CD8-positive, alpha-beta memory T cell (primary cell): ENCODE data around the gene ZNF526. TPM values are rescaled to one million over a fixed set of nuclear protein-coding genes. Genes with fewer than 3 reads are reported as not detected.

Experiments used
- CTCF ChIA-PET: fragments of 350-600 bp; sonication (Branson Sonifier 250); formaldehyde crosslinking; loops from one replicate; lab custom pipeline; 2021; ENCODE audit warnings: antibody characterized with exemption; lab: Charles Lee
- POLR2A ChIA-PET: fragments of 350-600 bp; sonication (Branson Sonifier 250); formaldehyde crosslinking; loops from one replicate; lab custom pipeline; 2021; ENCODE audit warnings: antibody characterized with exemption; lab: Charles Lee
- DNase-seq, 5 donors: peaks; one replicate each; pipeline versions ENCODE4 v3.0.0 to v3.0.0-alpha.2; 2020 to 2022; ENCODE audit warnings: mixed read lengths in 1 of 5
- H3K27ac ChIP-seq: one replicate; pipeline ENCODE4 v1.7.0; 2013; ENCODE audit warnings: low read depth, mild to moderate bottlenecking, low read length, moderate library complexity
- H3K27me3 ChIP-seq: 2 replicates; pipeline ENCODE4 v1.7.0; 2013; ENCODE audit warnings: low read length, mild to moderate bottlenecking; ENCODE audit not compliant: insufficient read depth, poor library complexity, severe bottlenecking
- H3K36me3 ChIP-seq: 2 replicates; pipeline ENCODE4 v1.7.0; 2013; ENCODE audit warnings: mild to moderate bottlenecking, low read length, moderate library complexity; ENCODE audit not compliant: insufficient read depth
- H3K4me1 ChIP-seq: 2 replicates; pipeline ENCODE4 v1.7.0; 2013; ENCODE audit warnings: mild to moderate bottlenecking, low read length, moderate library complexity; ENCODE audit not compliant: insufficient read depth
- H3K4me3 ChIP-seq: 2 replicates; pipeline ENCODE4 v1.7.0; 2013; ENCODE audit warnings: mild to moderate bottlenecking, low read length
- H3K9me3 ChIP-seq: 2 replicates; pipeline ENCODE4 v1.7.0; 2013; ENCODE audit warnings: mild to moderate bottlenecking, low read length
- H3K27ac Mint-ChIP-seq, 8 donors: one replicate each; pipeline ENCODE4 v1.8.0; 2020 to 2021; ENCODE audit warnings: mixed read lengths in 8 of 8, mild to moderate bottlenecking in 6 of 8, inconsistent platforms in 3 of 8, moderate library complexity in 3 of 8
- H3K27me3 Mint-ChIP-seq, 2 donors: one replicate each; pipeline ENCODE4 v1.8.0; 2020 to 2021; ENCODE audit warnings: mixed read lengths in 2 of 2, mild to moderate bottlenecking in 1 of 2, moderate library complexity in 1 of 2
- H3K36me3 Mint-ChIP-seq, 3 donors: one replicate each; pipeline ENCODE4 v1.8.0; 2020 to 2021; ENCODE audit warnings: mixed read lengths in 3 of 3, inconsistent platforms in 1 of 3, mild to moderate bottlenecking in 1 of 3
- H3K4me1 Mint-ChIP-seq, 3 donors: one replicate each; pipeline ENCODE4 v1.8.0; 2020 to 2021; ENCODE audit warnings: mixed read lengths in 3 of 3, inconsistent platforms in 1 of 3, mild to moderate bottlenecking in 1 of 3
- H3K4me3 Mint-ChIP-seq, 7 donors: one replicate each; pipeline ENCODE4 v1.8.0; 2020 to 2021; ENCODE audit warnings: mixed read lengths in 7 of 7, mild to moderate bottlenecking in 6 of 7, moderate library complexity in 4 of 7, inconsistent platforms in 2 of 7
- H3K9me3 Mint-ChIP-seq, 5 donors: one replicate each; pipeline ENCODE4 v1.8.0; 2020 to 2022; ENCODE audit warnings: mixed read lengths in 5 of 5, mild to moderate bottlenecking in 3 of 5, moderate library complexity in 2 of 5, inconsistent platforms in 1 of 5
- polyA plus RNA-seq: library from polyadenylated mRNA; unstranded; fragments of 300-500 nt; fragmentation: Illumina TruSeq; gene quantifications from one replicate; pipeline ENCODE4 v1.2.3, GENCODE V29; 2021
- total RNA-seq, 2 experiments: library from RNA; stranded (reverse); gene quantifications; one replicate each; pipeline ENCODE4 v1.2.3, GENCODE V29; 2021

The ZNF526 gene
- total and polyA plus RNA-seq, 3 experiments from 2014 or later = 9.0 to 20.5 (median 18.4) TPM

DNA sequence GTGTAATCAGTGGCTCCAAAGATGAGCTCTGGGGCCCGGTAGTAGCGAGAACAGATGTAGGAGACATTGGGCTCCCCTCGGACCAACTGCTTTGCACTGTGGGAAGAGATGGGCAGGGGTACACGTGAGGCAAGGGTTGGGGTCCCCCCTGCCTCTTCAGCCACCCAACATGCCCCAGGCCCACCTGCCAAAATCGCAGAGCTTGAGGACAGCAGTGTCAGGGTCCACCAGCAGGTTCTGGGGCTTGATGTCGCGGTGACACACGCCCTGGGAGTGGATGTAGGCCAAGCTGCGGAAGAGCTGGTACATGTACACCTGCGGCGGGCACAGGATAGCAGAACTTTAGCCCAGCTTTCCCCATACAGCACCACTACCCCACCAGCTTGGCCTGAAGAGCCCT, 14.3 kb downstream of the ZNF526 start:
- Histone ChIP-seq H3K4me1 (peaks cover 3% of the 10 kb centered on the region), H3K36me3 (peaks cover 28% of the 10 kb centered on the region), H3K27ac (no peak overlapping the region), H3K4me3 (no peak overlapping the region), H3K27me3 (no peaks in the 10 kb centered on the region), H3K9me3 (no peaks in the 10 kb centered on the region)
- H3K36me3 Mint-ChIP-seq = peaks cover 0 to 77% (median 10%) of the 10 kb centered on the region in 3 donors
- H3K27me3 Mint-ChIP-seq = no peaks in the 10 kb centered on the region
- CTCF ChIA-PET = interaction anchor here (0.9 to 1.6 kb wide), 5 partner anchors 9 to 189 kb away, joined by 3 to 4 read pairs (median 3); partner anchors contain the start of gene GSK3A
- H3K4me1 Mint-ChIP-seq = peaks cover 12 to 22% (median 19%) of the 10 kb centered on the region in 3 donors
- no peaks in the 10 kb centered on the region for H3K9me3 Mint-ChIP-seq
- POLR2A ChIA-PET = interaction anchor here (0.8 kb wide), 1 partner anchor 13 kb away, joined by 3 read pairs; no protein-coding TSS in a partner anchor
- peak overlapping the region in 2 of 8 donors; percentile 68 to 88 for H3K27ac Mint-ChIP-seq
- no peak overlapping the region for H3K4me3 Mint-ChIP-seq
- no peak for DNase-seq

- ChIA-PET POLR2A (interaction anchor here (0.8 kb wide), 1 partner anchor 36 kb away, joined by 3 read pairs; no protein-coding TSS in a partner anchor), CTCF (interaction anchor here (1.6 kb wide), 1 partner anchor 44 kb away, joined by 4 read pairs; no protein-coding TSS in a partner anchor)
- H3K4me3 Mint-ChIP-seq = no peak overlapping the region
- H3K27ac ChIP-seq = no peak overlapping the region
- peak overlapping the region in 3 of 8 donors; percentile 30 to 92 (median 54) for H3K27ac Mint-ChIP-seq
- H3K4me3 ChIP-seq = no peak overlapping the region
- no peaks in the 10 kb centered on the region for H3K27me3 ChIP-seq
- peaks cover 0 to 77% (median 8%) of the 10 kb centered on the region in 3 donors for H3K36me3 Mint-ChIP-seq
- no peaks in the 10 kb centered on the region for H3K27me3 Mint-ChIP-seq
- DNase-seq = no peak
- peaks cover 15 to 25% (median 21%) of the 10 kb centered on the region in 3 donors for H3K4me1 Mint-ChIP-seq
- H3K36me3 ChIP-seq = peaks cover 30% of the 10 kb centered on the region
- no peaks in the 10 kb centered on the region for H3K9me3 Mint-ChIP-seq
- no peaks in the 10 kb centered on the region for H3K9me3 ChIP-seq
- H3K4me1 ChIP-seq = peaks cover 10% of the 10 kb centered on the region
Observed at GRCh38 chr19:42235181-42235580, 15.1 kb downstream of the ZNF526 start.

DNA sequence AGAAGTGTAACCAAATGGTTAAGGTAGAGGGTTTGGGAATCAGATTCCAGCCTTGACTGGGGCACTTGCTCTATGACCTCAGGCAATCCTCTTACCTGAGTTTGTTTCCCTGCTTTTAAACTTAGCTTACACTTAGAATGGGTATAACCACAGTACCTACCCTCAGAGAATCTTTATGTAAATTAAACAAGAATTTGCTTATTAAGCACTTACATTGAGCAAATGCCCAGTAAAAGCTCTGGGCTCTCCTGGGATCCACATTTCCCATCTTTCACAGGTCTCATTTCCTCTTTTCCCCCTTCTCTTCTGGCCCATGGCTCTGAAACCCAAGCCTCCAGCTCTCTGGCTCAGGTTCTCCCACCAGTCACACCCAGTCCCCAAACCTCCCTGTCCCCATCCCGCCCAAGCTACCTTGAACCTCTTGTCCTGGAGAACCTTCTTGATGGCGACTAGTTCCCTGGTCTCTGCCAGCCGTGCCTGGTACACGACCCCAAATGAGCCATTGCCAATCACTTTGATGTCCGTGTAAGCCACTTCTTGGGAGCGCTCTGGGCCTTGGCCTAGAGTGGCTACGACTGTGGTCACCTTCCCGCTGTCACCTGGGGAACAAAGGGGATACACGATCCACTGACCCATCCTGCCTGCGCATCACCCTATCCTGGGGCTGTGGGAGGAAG, 19.6 kb downstream of the ZNF526 start:
- Histone ChIP-seq H3K27me3 (no peaks in the 10 kb centered on the region), H3K9me3 (no peaks in the 10 kb centered on the region), H3K4me3 (no peak overlapping the region), H3K27ac (no peak overlapping the region), H3K4me1 (peaks cover 39% of the 10 kb centered on the region), H3K36me3 (peaks cover 15% of the 10 kb centered on the region)
- no peaks in the 10 kb centered on the region for H3K9me3 Mint-ChIP-seq
- H3K27ac Mint-ChIP-seq = peak overlapping the region; percentile 23 to 88 (median 62)
- H3K4me3 Mint-ChIP-seq = peak overlapping the region in 3 of 7 donors; percentile 39 to 85 (median 85)
- peaks cover 0 to 53% (median 4%) of the 10 kb centered on the region in 3 donors for H3K36me3 Mint-ChIP-seq
- no peaks in the 10 kb centered on the region for H3K27me3 Mint-ChIP-seq
- H3K4me1 Mint-ChIP-seq = peaks cover 44 to 58% (median 51%) of the 10 kb centered on the region in 3 donors
- DNase-seq = no peak
- ChIA-PET CTCF (interaction anchor here (1.0 to 2.5 kb wide), 4 partner anchors 13 to 131 kb away, joined by 3 to 9 read pairs (median 4); partner anchors contain the start of gene POU2F2), POLR2A (interaction anchor here (0.8 kb wide), 1 partner anchor 22 kb away, joined by 3 read pairs; the partner anchor contains the start of gene DEDD2)

GRCh38 chr19:42241279-42241678, 21.2 kb downstream of the ZNF526 start:
- peak overlapping the region; percentile 62 for H3K4me3 ChIP-seq
- POLR2A ChIA-PET = interaction anchor here (0.7 to 2.1 kb wide), 5 partner anchors 12 to 31 kb away, joined by 3 to 5 read pairs (median 4); no protein-coding TSS in a partner anchor
- no peaks in the 10 kb centered on the region for H3K9me3 ChIP-seq
- H3K27me3 ChIP-seq = no peaks in the 10 kb centered on the region
- H3K4me1 Mint-ChIP-seq = peaks cover 49 to 67% (median 56%) of the 10 kb centered on the region in 3 donors
- peaks cover 0 to 2% of the 10 kb centered on the region in 2 donors for H3K27me3 Mint-ChIP-seq
- H3K4me3 Mint-ChIP-seq = peak overlapping the region; percentile 82 to 95 (median 86)
- peaks cover 43% of the 10 kb centered on the region for H3K4me1 ChIP-seq
- peak overlapping the region; percentile 80 for H3K27ac ChIP-seq
- H3K27ac Mint-ChIP-seq = peak overlapping the region; percentile 80 to 96 (median 92)
- DNase-seq = no peak
- no peaks in the 10 kb centered on the region for H3K9me3 Mint-ChIP-seq
- peaks cover 5% of the 10 kb centered on the region for H3K36me3 ChIP-seq
- CTCF ChIA-PET = interaction anchor here (0.9 to 8.6 kb wide), 6 partner anchors 21 to 197 kb away, joined by 3 to 72 read pairs (median 10); partner anchors contain the start of genes POU2F2 and ZNF526
- peaks cover 0 to 39% (median 5%) of the 10 kb centered on the region in 3 donors for H3K36me3 Mint-ChIP-seq

DNA sequence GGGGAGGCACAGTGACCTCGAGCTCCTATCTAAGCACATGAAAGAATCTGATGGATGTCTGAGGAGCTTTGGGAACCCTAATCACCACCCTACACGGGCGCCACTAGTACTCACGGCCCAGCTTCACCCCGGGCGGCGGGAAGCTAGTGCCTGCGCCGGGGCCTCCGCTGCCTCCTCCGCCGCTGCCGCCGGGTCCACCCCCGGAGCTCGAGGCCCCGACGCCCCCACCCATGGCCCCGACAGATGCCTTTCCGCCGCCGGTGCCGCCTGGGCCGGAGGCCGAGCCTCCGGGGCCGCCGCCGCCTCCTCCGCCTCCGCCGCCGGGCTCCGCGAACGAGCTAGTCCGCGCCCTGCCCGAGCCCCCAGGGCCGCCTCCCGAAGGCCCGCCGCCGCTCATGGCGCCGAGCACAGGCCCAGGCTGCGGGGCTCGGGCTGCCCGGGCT, 22.0 kb downstream of the ZNF526 start:
- Mint-ChIP-seq H3K27ac (peak overlapping the region; percentile 80 to 96 (median 92)), H3K4me1 (peaks cover 49 to 65% (median 51%) of the 10 kb centered on the region in 3 donors), H3K9me3 (no peaks in the 10 kb centered on the region), H3K27me3 (peaks cover 0 to 2% of the 10 kb centered on the region in 2 donors), H3K4me3 (peak overlapping the region; percentile 82 to 95 (median 86)), H3K36me3 (peaks cover 0 to 31% (median 5%) of the 10 kb centered on the region in 3 donors)
- DNase-seq = no peak
- H3K9me3 ChIP-seq = no peaks in the 10 kb centered on the region
- H3K36me3 ChIP-seq = peaks cover 5% of the 10 kb centered on the region
- H3K4me3 ChIP-seq = peak overlapping the region; percentile 62
- H3K27ac ChIP-seq = peak overlapping the region; percentile 80
- H3K27me3 ChIP-seq = no peaks in the 10 kb centered on the region
- ChIA-PET POLR2A (interaction anchor here (0.5 to 3.9 kb wide), 16 partner anchors 11 to 123 kb away, joined by 3 to 26 read pairs (median 6); partner anchors contain the start of genes CIC, DEDD2, POU2F2 and ZNF526), CTCF (interaction anchor here (0.9 to 8.6 kb wide), 13 partner anchors 8 to 133 kb away, joined by 3 to 72 read pairs (median 7); partner anchors contain the start of genes POU2F2 and ZNF526)
- peaks cover 43% of the 10 kb centered on the region for H3K4me1 ChIP-seq

- peak within 1 kb of the TSS; percentile 81 for H3K4me3 ChIP-seq
- peaks cover 0 to 2% of the 10 kb centered on the region in 2 donors for H3K27me3 Mint-ChIP-seq
Observed at GRCh38 chr19:42242512-42243409, 22.6 kb downstream of the ZNF526 start, which contains the start of gene GSK3A. Gene GSK3A, minus strand, starts transcription at chr19:42242602. Its CDS starts 137 bp downstream, at chr19:42242465.

More at GRCh38 chr19:42242512-42243409, 22.6 kb downstream of the ZNF526 start, which contains the start of gene GSK3A:
- peak; percentile 92 to 98 (median 97) for DNase-seq
- Histone ChIP-seq H3K27ac (peak within 1 kb of the TSS; percentile 80), H3K9me3 (no peaks in the 10 kb centered on the region), H3K36me3 (peaks cover 5% of the 10 kb centered on the region), H3K4me1 (peaks cover 43% of the 10 kb centered on the region), H3K27me3 (no peaks in the 10 kb centered on the region)
- POLR2A ChIA-PET = interaction anchor here (0.7 to 3.9 kb wide), 16 partner anchors 11 to 167 kb away, joined by 3 to 26 read pairs (median 4); partner anchors contain the start of genes CIC, DEDD2, ERF and POU2F2
- peak within 1 kb of the TSS; percentile 85 to 99 (median 95) for H3K4me3 Mint-ChIP-seq
- peaks cover 49 to 65% (median 51%) of the 10 kb centered on the region in 3 donors for H3K4me1 Mint-ChIP-seq
- no peaks in the 10 kb centered on the region for H3K9me3 Mint-ChIP-seq
- H3K27ac Mint-ChIP-seq = peak within 1 kb of the TSS; percentile 81 to 97 (median 96)
- CTCF ChIA-PET = interaction anchor here (0.9 to 8.6 kb wide), 15 partner anchors 8 to 134 kb away, joined by 3 to 72 read pairs (median 4); partner anchors contain the start of genes POU2F2 and ZNF526
- peaks cover 0 to 31% (median 5%) of the 10 kb centered on the region in 3 donors for H3K36me3 Mint-ChIP-seq
